Stromal cell of bone marrow (primary cell): ENCODE data around the gene APOM.
A peak's percentile ranks its signal among the peaks of the same experiment; 100 is the strongest.

Source experiments
- DNase-seq: peaks from one replicate; pipeline ENCODE4 v3.0.0-alpha.2; 2012; ENCODE audit warnings: low read depth

Gene APOM

DNA sequence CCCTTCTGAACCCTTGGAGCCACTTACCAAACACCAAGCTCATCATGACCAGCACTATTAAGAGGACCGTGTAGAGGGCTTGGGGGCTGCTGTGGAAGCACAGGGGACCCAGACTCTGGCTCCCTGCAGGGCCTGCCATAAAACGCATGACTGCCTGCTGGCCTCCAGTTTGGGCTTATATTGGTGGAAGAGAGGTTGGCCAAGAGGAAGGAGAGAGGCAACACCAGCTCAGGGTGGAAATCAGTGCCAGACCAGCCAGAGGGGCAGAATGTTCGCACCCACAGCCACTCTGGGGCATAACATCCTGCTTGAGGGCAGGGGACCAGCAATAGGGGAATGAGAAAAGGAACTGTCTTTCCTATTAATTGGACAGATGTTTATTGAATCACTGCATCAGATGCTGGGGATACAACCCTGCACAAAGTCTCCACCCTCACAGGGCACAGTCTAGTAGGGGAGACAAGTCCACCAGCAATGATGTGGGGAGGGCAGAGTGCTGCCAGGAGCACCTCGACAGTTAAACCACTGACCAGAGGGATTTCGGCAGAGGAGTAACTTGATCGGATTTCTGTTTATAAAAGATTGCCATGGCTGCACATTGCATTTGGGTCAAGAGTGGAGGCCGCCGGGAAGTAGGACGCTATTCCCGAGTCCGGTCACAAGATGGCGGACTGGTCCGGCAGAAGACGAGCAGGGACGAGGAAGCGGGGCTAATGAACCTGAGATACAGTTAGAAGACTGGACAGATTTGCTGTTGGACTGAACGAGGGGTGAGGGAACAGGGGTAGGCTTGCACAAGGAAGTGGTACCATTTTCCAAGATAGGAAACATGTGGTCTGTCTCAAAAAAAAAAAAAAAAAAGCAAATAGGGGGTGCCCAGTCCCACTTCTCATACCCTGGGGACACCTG, 24.8 kb downstream of the APOM start, which contains the start of gene LY6G5C:
TSS of gene LY6G5C (minus strand) at position 842 of the 909 bp plus-strand sequence. CDS start at position 148, 694 bp downstream.
- DNase-seq: peak; percentile 81

DNA sequence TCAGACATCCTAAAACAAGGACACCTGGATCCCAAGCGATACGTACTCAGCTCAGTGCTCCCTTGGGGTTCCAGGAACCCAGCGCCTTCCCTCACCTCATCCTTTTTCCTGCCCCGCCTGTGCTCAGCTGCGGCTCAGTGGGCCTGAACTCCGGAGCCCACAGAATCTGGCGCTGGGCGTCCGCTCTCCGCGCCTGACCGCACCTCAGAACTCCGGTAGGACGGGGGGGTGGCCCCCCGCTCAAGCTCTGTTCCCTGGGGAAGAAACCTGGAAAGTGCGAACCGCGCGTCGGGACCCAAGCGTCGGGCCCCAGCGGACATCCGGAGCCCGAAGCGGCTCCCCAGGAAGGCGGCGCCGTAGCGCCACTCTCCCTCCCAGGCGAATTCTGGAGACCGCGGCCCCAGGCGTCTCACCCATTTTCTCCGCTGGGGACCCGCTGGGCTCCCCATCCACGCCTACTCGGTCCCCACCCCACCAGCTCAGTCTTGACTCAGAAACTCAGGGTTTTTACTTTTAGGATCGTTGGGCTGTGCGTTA, 25.5 kb downstream of the APOM start:
- DNase-seq: no peak

DNA sequence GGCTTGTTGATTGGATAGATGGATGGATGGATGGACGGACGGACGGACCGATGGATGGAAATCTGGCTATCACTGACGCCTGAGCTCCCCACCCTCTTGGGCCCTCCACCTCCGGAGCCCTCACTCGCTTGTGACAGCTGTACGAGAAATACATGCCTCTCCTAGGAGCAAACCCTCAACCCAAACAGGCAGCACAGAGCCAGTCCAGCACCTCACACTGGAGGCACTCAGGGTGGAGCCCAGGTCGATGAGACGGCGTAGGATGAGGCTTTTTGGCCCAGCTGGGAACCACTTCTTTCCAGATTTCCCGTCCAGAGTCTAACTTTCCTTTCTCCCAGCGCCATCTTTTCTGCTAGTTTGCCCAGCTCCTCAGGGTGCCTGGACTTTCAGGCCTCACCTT, 27.9 kb downstream of the APOM start:
- DNase-seq: no peak

DNA sequence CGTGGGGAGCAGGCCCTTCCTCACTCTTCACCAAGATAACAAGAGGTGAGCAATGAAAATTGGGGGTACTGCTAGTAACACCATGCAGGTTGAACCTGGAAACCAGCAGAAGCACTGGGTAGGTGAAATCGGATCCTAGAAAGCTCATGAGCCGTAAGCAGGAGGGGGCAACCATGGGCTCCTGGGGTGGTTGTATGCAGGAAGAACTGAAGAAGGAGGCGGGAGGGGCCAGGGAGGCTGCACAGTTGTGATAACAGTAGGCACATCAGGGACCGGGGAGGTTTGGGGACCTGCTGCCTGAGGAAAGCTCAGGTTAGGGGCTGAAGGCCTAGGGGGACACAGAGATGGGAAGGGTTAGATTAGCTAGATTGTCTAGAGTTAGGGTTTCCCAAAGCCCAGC, 30.8 kb downstream of the APOM start:
- DNase-seq: no peak

DNA sequence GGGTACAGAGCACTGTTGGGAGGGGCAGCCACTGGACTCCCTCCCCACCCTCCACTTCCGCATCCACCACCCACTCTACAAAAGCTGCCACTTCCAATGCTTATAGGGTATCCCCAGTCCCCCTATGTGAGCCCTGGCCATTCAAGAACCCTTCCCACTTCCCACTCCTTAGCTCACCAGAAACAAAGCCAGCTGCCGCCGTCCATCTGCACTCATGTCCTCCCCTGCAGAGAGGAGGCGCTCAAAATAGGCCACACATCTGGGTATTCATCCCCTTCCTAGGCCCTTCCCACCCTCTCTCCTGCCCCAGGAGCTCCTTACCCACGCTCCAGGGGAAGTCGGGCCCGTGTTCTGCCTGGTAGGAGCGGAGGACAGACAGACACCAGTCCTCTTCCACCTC, 31.6 kb downstream of the APOM start:
- no peak for DNase-seq

DNA sequence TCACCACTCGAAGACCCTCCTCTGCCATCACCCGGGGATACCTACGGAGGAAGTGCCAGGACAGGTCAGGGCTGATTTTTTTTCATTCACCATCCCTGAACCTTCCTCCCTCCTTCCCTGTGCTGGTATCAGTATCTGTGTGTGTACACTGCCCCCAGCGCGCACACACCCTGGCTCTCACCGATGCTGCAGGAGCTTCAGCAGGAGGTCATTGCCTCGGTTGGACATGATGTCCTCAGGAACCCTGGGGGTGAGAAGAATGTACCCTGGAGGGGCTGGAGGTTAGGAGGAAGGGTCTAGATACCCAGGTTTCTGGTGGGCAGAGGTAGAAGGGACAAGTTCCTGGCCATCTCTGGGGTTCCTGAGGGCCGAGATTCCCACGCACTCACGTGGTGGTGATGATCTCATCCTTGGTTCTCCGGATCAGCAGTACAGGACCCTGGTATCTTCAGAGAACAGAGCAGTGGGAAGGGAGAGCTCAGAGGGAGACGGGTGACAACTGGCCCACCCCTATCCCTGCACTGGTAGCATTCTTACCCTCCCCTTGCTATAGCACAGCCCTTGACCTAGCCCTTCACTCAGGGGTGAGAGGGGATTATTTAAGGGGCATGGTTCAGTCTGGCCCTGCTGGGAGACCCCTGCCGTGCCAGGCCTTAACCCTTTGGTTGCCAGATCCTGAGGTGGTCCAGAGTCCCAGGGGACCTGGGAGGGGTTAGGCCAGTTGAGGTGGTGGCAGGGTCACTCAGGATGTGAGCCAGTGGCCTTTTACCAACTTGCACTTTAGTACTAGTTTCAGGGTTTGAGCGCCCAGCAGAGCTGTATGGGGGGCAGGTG, 32.4 kb downstream of the APOM start:
- DNase-seq: no peak

DNA sequence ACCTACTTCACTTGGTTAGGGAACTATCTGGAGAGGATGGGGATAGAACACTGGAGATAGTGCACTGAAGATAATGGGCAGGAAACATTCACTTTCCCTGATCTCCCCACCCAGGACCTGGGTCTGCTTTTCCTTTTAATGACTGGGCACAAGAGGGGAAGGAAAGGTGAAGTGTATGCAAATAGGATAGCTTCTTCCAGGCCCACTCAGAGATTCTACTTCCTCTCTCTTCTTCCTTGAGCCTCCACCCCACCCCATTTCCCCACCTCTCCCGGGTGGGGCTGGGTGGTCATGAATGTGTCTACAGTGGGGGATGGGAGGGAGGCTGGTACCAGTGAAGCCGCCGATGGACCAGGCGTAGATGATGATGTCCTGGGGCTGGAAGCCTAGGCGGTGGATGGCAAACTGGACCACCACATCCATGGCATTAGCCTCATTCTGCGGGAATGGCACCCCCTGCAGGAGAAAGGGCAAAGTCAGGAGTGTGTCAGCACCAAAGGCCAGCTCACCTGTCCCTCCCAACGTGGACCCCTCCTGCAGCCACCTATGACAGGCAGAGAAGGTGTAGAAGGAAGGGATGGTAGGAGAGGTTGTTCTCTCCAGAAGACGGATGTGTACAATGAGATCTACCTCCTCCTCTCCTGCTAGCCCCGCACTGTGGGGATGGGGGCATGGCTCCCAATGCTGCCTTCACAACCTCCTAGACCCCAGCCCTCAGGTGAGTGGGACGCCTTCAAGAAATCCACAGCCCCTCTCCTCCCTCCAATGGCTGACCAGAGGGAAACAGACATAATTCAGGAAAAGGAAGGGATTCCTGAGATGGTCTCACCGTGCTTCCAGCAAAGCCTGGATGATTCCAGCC, 33.8 kb downstream of the APOM start:
- DNase-seq: no peak

DNA sequence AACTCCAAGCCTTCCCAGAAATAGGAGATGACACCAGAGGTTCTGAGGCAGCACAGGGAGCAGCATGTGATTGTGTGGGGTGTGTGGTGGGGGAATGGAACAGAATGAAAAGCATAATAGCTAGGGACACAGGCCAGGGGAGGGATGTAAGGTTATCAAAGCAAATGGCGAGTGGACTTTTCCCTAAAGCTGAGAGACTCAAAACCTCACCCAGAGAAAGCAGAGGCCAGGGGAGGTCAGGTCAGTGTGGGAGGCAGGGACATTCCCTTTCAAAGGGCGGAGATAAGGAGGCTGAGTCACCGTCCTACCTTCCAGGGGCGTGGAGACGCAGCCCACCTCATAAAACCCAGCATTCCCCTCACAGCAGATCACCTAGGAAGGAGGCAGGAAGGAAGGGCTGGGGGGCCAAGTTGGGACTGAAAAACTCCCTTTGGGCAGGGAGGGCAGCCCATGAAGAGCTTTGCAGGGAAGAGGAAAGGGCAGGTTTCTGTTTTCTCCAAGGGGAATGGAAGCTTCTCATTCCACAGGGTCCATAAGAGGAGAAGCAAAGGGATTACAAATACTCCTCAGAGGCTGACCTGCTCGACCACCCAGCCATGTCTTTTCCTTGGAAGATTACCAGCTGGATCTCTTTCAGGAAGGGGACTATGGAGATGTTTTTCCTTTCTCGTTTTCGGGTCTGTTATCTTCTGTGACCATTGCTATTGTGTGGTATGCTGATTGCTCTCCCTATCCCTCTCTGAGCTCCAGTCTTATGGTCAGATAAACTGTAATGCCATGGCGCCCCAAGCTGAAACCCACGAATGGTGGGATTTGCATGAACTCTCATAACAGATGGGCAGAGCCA, 34.8 kb downstream of the APOM start:
- no peak for DNase-seq

DNA sequence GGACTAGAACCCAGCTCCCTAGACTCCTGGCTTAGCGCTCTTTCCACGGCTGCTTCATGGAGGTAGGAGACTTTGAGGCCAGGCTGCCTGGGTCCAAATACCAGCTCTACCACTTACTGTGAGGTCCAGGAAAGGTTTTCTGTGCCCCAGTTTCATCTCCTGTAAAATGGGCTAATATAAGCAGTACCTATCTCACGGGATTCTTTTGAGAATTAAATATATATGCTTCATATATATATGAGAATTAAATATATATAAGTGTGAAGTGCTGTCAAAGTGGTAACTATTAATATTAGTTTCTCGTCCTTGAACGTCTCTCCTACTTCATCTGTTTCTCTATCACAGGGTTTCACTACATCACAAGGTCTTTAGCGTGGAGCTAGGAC, 35.4 kb downstream of the APOM start:
- no peak for DNase-seq

DNA sequence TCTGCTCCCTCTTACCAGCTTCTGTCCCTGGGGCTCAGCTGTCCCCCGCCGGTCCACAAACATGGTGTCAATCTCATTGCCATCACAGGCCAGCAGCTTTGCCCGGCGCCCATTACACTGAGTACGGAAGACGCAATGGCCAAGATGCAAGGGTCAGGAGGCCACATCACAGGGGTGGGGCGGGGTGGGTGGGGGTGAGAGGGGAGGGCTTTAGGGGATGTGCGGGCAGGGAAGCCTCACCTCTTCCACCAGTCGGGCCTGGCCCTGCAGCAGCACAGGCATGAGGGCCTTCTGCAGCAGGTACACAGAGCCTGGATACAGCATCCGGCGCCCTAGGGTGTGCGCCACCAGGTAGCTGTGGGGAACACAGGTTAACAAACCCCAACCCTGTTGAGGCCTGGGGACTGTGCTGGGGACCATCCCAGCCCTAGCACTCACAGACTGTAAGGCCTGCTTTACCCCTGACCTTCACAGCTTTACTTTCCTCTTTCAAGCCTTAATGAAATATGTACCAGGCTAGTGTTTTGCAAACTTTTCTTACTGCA, 35.9 kb downstream of the APOM start:
- no peak for DNase-seq

DNA sequence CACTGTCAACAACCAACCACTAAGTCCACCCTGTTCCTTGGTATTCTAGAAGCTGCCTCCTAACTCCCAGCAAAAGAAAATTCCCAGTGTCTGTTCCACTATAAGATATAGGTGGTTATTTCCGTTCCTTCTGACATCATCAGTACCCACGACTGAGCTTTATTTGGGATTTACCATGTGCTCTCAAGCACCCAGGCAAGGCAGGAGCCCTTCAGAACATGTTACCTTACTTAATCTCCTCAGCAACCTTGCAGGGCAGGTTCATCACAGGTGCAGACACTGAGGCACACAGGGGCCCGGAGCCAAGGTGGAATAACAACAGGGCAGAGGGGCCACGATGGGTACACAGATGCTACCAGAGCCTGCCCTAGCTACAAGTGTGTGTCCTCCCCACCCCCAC, 36.7 kb downstream of the APOM start:
- DNase-seq: no peak

DNA sequence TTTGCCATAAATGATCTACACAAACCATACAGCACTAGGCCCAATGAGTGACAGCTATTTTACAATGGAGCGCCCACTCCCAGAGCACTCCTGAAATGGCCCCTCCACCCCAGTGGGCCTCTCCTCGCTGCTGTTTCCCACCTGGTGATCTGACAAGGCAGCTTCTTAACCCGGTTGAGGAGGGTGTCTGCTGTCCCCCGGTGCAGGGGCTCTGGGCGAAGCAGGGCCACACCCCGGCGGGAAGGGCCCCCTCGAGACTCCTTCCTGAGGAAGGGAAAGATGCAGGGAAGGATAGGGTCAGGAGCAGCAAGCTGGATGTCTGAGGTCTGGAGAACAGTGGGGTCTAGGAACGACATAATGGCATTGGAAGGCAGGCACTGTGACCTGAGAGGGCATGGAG, 37.2 kb downstream of the APOM start:
- DNase-seq: no peak

DNA sequence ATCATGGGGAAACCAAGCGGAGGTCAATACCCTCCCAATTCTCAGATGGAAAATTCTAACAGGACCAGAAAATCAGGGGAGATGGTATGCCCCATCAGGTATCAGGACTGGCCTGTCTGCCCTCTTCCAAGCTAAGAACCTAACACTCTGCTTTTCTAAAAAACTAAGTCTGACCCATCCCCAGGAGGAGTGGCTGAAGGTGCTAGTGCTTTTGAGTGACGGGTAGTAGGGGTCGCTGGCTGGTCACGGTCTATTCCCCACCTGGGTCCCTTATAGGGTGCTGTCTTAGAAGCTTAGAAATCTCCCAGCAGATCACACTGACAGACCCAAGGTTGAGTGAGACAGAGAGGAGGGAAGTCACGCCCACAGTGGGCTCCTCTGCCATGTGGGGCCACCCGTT, 37.8 kb downstream of the APOM start:
- DNase-seq: no peak

DNA sequence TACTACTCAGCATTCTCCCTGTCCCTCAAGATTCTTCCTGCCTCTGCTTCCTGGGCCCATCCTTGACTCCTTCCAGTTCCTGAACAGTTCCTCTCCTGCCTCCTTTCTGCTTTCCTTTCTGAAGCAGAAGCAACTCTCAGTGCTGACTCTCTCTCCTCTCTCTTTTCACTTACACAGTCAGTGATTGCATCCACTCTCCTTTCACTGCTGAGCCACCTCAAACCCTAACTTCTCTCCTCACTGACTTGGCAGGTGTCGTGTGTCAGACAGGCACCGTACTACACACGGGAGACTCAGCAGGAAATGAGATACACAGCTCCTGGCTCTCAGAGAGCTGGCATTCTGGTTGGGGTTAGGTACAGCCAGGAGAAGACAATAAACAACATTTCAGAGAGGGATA, 41.9 kb downstream of the APOM start:
- DNase-seq: no peak

DNA sequence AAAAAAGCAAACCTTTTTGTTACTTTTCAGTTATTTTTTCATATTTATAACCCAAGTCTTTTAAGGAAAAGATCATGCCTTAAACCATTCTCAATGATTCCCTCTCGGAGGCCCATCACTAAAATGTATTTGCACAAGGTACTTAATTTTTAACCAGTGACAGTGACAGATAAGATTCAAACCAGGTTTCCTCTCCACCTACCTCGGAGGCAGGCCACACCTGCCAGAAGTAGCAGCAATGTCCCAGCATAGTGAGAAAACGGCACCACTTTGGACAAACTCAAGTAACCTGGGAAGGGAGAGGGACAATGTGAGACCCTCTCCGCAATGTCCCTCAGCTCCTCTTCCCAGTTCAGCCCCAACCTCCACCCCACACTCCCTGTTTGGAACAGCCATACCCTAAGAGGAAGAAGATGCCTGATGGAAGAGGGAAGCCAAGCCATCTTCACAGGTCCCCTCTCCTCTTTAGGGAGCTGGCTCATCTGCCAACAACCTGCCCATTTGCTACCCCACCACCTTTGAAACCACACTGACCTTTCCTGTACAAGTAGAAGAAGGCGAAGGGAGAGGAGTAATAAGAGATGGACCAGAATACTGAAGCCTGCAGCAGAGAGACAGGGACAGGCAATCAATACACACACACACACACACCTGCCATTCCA, 45.2 kb downstream of the APOM start:
- DNase-seq: no peak

DNA sequence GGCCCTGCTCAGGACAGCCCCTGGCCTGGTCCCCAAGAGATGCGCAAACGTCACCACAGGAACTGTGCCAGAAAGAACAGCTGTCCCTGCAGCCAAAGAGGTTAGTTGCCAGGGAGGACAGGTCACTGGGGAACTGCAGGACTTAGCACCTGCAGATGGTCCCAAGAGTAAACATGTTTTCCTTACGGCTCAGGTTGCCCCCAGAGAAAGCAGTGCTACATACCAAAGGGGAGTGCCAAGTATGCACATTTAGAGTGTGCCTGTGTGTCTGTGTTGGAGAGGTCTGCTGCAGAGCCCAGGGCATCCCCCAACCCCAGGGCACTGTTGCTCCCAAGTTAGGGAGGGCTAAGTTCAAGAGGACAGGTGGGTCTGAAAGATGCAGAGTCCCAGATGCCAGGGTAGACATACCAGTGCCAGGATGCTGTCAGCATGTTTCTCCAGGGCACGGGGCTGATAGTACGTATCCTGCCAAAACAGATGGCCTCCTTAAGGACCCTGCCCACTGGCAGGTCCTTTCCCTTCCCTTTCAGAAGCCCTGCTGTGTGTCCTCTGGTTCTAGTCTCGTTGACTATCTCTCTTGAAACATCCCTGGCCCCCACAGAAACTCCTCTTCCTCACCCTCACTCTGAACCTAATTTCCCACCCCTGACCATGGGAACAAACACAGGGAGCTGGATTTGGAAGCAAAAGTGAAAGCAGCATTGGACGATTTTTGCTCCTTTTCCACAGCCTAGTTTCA, 46.1 kb downstream of the APOM start:
- DNase-seq: no peak

DNA sequence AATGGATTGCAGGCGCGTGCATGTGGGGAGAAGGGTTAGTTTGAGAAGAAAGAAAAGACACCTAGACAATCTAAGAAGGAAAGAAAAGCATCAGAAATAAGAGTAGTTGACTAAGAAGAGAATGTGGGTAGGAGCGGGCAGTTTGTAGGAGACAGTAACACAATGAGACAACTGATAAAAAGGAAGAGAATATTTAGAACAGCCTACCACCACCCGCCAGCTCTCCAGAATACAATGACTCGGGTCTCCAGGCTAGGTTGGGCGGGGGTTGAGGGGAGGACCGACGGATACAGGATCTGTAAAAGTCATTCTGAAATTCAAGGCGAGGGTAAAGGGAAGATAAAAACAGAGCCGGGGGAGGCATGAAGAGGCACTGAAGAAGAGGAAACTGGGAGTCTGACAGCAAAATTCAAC, 46.7 kb downstream of the APOM start:
- no peak for DNase-seq

DNA sequence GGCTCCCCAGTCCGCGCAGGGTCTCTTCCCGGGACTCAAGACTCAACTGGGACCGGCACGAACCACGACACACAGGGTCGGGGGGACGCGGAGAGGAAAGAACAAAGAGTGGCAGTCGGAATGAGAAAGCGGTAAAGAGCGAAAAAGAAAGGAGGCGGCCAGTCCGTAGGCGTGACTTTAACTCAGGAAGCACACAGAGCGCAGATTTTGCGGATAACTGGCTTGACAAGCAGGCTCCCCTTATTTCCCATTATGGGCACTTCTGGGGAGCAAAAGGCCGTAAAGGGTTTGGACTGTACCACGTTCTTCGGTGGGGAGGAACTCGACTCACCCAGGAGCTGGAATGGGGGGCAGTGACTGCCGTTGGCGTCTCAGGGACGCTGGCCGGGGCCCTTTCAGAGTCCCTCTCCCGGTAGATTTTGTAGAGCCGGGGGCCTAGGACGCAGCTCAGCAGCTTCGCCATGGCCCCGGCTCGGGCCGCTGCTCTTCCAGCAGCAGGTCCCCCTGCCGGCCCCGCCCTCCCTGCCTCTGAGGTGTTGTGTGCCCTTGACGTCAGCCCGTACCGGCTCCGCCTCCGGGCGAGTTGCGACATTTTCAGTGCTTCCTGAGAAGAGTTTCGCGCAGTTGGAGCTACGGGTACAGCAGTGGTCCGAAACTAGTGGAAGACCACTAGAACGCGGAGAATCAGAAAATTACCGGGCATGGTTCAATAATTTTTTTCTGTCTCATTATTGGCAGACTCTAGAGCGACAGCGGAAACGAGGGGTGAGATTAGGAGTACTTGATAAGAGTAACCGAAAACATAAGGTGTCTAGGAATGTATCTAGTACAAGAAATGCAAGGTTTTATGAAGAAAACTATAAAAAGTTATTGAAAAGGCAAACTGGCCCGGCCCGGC, 47.4 kb downstream of the APOM start, which contains the start of gene ABHD16A:
TSS of gene ABHD16A (minus strand) at position 506 of the 898 bp plus-strand sequence. CDS start at position 463, 43 bp downstream.
- peak; percentile 97 for DNase-seq
